Testis (tissue), 2 donors: ENCODE results near the gene FSCN2.

Source experiments
- POLR2A ChIP-seq: fragments of 450-650 bp; IDR thresholded peaks from one replicate; pipeline ENCODE4 v1.6.1; 2017; ENCODE audit warnings: antibody characterized with exemption, mild to moderate bottlenecking, moderate library complexity
- TF ChIP-seq, protein P1 (sequence below), 3 experiments: fragments of 450-650 bp in 2 of 3; fragments of 200-600 bp in 1 of 3; sonication (generic) in 1 of 3; IDR thresholded peaks; one replicate each; pipeline ENCODE4 v1.5.1; 2016 to 2019; ENCODE audit warnings: antibody characterized with exemption in 3 of 3, mild to moderate bottlenecking in 2 of 3, moderate library complexity in 1 of 3

GRCh38 chr17:81517339-81518112 lies 10.7 kb upstream of the FSCN2 start:
- TF ChIP-seq, protein P1, sequence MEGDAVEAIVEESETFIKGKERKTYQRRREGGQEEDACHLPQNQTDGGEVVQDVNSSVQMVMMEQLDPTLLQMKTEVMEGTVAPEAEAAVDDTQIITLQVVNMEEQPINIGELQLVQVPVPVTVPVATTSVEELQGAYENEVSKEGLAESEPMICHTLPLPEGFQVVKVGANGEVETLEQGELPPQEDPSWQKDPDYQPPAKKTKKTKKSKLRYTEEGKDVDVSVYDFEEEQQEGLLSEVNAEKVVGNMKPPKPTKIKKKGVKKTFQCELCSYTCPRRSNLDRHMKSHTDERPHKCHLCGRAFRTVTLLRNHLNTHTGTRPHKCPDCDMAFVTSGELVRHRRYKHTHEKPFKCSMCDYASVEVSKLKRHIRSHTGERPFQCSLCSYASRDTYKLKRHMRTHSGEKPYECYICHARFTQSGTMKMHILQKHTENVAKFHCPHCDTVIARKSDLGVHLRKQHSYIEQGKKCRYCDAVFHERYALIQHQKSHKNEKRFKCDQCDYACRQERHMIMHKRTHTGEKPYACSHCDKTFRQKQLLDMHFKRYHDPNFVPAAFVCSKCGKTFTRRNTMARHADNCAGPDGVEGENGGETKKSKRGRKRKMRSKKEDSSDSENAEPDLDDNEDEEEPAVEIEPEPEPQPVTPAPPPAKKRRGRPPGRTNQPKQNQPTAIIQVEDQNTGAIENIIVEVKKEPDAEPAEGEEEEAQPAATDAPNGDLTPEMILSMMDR (IDR thresholded peaks at IDR 0.05) = no peak
- no peak for TF ChIP-seq POLR2A
